C4-2B (cell line): ENCODE results near the gene GJC1.

Experiments
- H3K27ac ChIP-seq: fragments of 450-650 bp; 2 replicates; pipeline ENCODE4 v1.5.1; 2017
- CTCF ChIP-seq: fragments of 450-650 bp; conservative IDR thresholded peaks from 2 replicates; pipeline ENCODE4 v1.5.1; 2017; ENCODE audit warnings: mild to moderate bottlenecking
- ZFX ChIP-seq: fragments of 450-650 bp; IDR thresholded peaks from 2 replicates; pipeline ENCODE4 v1.6.1; 2017

The GJC1 gene

GRCh38 chr17:44844390-44844830, 14.3 kb upstream of the GJC1 start:
- H3K27ac ChIP-seq, result no peak overlapping the region
- TF ChIP-seq CTCF, result no peak
- no peak for TF ChIP-seq ZFX

- no peak overlapping the region for H3K27ac ChIP-seq
- TF ChIP-seq CTCF (no peak), ZFX (no peak)
These were observed 12.7 kb upstream of the GJC1 start for GRCh38 chr17:44842748-44843147.

GRCh38 chr17:44840936-44841335, 10.8 kb upstream of the GJC1 start:
- no peak for TF ChIP-seq CTCF
- H3K27ac ChIP-seq, result no peak overlapping the region

GRCh38 chr17:44840274-44840673, 10.2 kb upstream of the GJC1 start:
- no peak overlapping the region for H3K27ac ChIP-seq
- TF ChIP-seq ZFX (no peak), CTCF (no peak)

GRCh38 chr17:44837196-44837595, 7.1 kb upstream of the GJC1 start:
- TF ChIP-seq CTCF, result no peak
- H3K27ac ChIP-seq, result no peak overlapping the region

GRCh38 chr17:44832805-44833204, 2.7 kb upstream of the GJC1 start:
- TF ChIP-seq CTCF (no peak), ZFX (no peak)
- H3K27ac ChIP-seq, result no peak overlapping the region

- TF ChIP-seq CTCF (no peak), ZFX (no peak)
- no peak overlapping the region for H3K27ac ChIP-seq
These were observed 1.3 kb upstream of the GJC1 start for GRCh38 chr17:44831371-44831770.
